Esophagus squamous epithelium (tissue), 5 donors: ENCODE measurements around the gene PITPNM3. TPM values are rescaled to one million over a fixed set of nuclear protein-coding genes. Genes with fewer than 3 reads are reported as not detected.

ENCODE experiments used
- DNase-seq: peaks from one replicate; lab custom pipeline; 2025; lab: John Stamatoyannopoulos, UW
- H3K27ac ChIP-seq, 4 donors: fragments of 200-600 bp; sonication (generic); one replicate each; pipeline ENCODE4 v1.5.1; 2016 to 2019; ENCODE audit warnings: mild to moderate bottlenecking in 1 of 4
- H3K27me3 ChIP-seq, 4 donors: fragments of 200-600 bp; sonication (generic); 1 replicate in 3 of 4; 2 replicates in 1 of 4; pipeline versions ENCODE4 v1.5.1 to v1.6.0; 2017 to 2021; ENCODE audit warnings: antibody characterized with exemption in 1 of 4
- H3K36me3 ChIP-seq, 3 donors: fragments of 200-600 bp; sonication (generic); one replicate each; pipeline ENCODE4 v1.5.1; 2016 to 2019
- H3K4me1 ChIP-seq, 3 donors: fragments of 200-600 bp; sonication (generic); one replicate each; pipeline ENCODE4 v1.5.1; 2017 to 2019
- H3K4me3 ChIP-seq, 4 donors: fragments of 200-600 bp; sonication (generic); 1 replicate in 3 of 4; 2 replicates in 1 of 4; pipeline ENCODE4 v1.5.1; 2016 to 2019; ENCODE audit warnings: mild to moderate bottlenecking in 2 of 4, moderate library complexity in 1 of 4
- H3K9me3 ChIP-seq, 3 donors: fragments of 200-600 bp; sonication (generic); one replicate each; pipeline ENCODE4 v1.5.1; 2016 to 2019
- CTCF ChIP-seq, 6 experiments: fragments of 450-650 bp in 4 of 6; fragments of 200-600 bp in 2 of 6; sonication (generic) in 2 of 6; IDR thresholded peaks; one replicate each; pipeline ENCODE4 v1.5.1; 2016 to 2019; ENCODE audit warnings: antibody characterized with exemption in 6 of 6, mild to moderate bottlenecking in 4 of 6, moderate library complexity in 4 of 6
- POLR2A ChIP-seq, 4 donors: fragments of 450-650 bp; IDR thresholded peaks; one replicate each; pipeline ENCODE4 v1.6.1; 2017; ENCODE audit warnings: antibody characterized with exemption in 4 of 4, mild to moderate bottlenecking in 4 of 4, moderate library complexity in 3 of 4
- WGBS, 2 donors: methylation state at CpG; one replicate each; pipeline ENCODE4 v1.1.5; 2018; 5-methylcytosine and 5-hydroxymethylcytosine counted together
- intact Hi-C: fragments of 100-400 bp; cut with DNase I; formaldehyde crosslinking; loops from one replicate; pipeline ENCODE4 v1.15.0; 2022
- total RNA-seq, 4 donors: library from RNA; depleted of rRNA; stranded (reverse); fragments of >200 nt; gene quantifications; one replicate each; pipeline ENCODE4 v1.1.0, GENCODE V29; 2016
- donor health status: DM: yes; HTN: yes; CAD: no.

Gene PITPNM3
- total RNA-seq, 4 donors from 2014 or later = 14.0 to 33.4 (median 21.5) TPM

- H3K4me3 ChIP-seq = no peak overlapping the region
- no peaks in the 10 kb centered on the region for H3K36me3 ChIP-seq
- H3K27ac ChIP-seq = peak overlapping the region in 2 of 4 donors; percentile 5 to 43
- peaks cover 17 to 50% (median 21%) of the 10 kb centered on the region in 3 donors for H3K4me1 ChIP-seq
- H3K9me3 ChIP-seq = no peaks in the 10 kb centered on the region
- peaks cover 0 to 28% (median 0%) of the 10 kb centered on the region in 4 donors for H3K27me3 ChIP-seq
- 29 to 76% methylated on average over 5 to 7 of the region's 11 CpGs for WGBS, 2 donors
- intact Hi-C loops = loop anchor here (10.0 kb wide), 1 partner anchor 86 kb away; the partner anchor contains the start of genes KIAA0753 and TXNDC17
- DNase-seq = no peak
- no peak for TF ChIP-seq CTCF (IDR thresholded peaks at IDR 0.05)
- TF ChIP-seq POLR2A (IDR thresholded peaks at IDR 0.05) = no peak
These were observed 2.8 kb upstream of the PITPNM3 start for GRCh38 chr17:6558932-6559752.

- TF ChIP-seq CTCF (IDR thresholded peaks at IDR 0.05) = no peak
- TF ChIP-seq POLR2A (IDR thresholded peaks at IDR 0.05) = no peak
- WGBS, 2 donors = 60 to 90% methylated on average over 2 to 3 of the region's 6 CpGs
- Histone ChIP-seq H3K4me3 (no peak overlapping the region), H3K36me3 (no peaks in the 10 kb centered on the region), H3K4me1 (peaks cover 21 to 58% (median 28%) of the 10 kb centered on the region in 3 donors), H3K9me3 (no peaks in the 10 kb centered on the region), H3K27ac (peak overlapping the region in 3 of 4 donors; percentile 7 to 96 (median 43)), H3K27me3 (peaks cover 0 to 28% (median 0%) of the 10 kb centered on the region in 4 donors)
- intact Hi-C loops = loop anchor here (10.0 kb wide), 1 partner anchor 87 kb away; the partner anchor contains the start of genes KIAA0753 and TXNDC17
- no peak for DNase-seq
These were observed 1.9 kb upstream of the PITPNM3 start for GRCh38 chr17:6558276-6558675.

GRCh38 chr17:6557040-6557438 lies 684 bp upstream of the PITPNM3 start:
- 27 to 56% methylated on average over 7 to 9 of the region's 9 CpGs for WGBS, 2 donors
- no peaks in the 10 kb centered on the region for H3K36me3 ChIP-seq
- no peaks in the 10 kb centered on the region for H3K9me3 ChIP-seq
- H3K27me3 ChIP-seq = peaks cover 0 to 28% (median 0%) of the 10 kb centered on the region in 4 donors
- H3K4me3 ChIP-seq = peak overlapping the region; percentile 60 to 90 (median 86)
- intact Hi-C loops = loop anchor here (10.0 kb wide), 1 partner anchor 88 kb away; the partner anchor contains the start of genes KIAA0753 and TXNDC17
- H3K27ac ChIP-seq = peak overlapping the region; percentile 68 to 97 (median 92)
- TF ChIP-seq POLR2A (IDR thresholded peaks at IDR 0.05) = no peak
- no peak for TF ChIP-seq CTCF (IDR thresholded peaks at IDR 0.05)
- H3K4me1 ChIP-seq = peaks cover 33 to 71% (median 34%) of the 10 kb centered on the region in 3 donors
- no peak for DNase-seq

- DNase-seq = no peak
- WGBS, 2 donors = no CpG with 5 or more reads among the region's 56 CpGs
- no peak for TF ChIP-seq CTCF (IDR thresholded peaks at IDR 0.05)
- peak in 2 of 4 donors; percentile 24 to 26 for TF ChIP-seq POLR2A (IDR thresholded peaks at IDR 0.05)
- intact Hi-C loops = loop anchor here (10.0 kb wide), 1 partner anchor 89 kb away; the partner anchor contains the start of genes KIAA0753 and TXNDC17
- no peaks in the 10 kb centered on the region for H3K36me3 ChIP-seq
- H3K4me3 ChIP-seq = peak overlapping the region; percentile 60 to 90 (median 86)
- peaks cover 37 to 86% (median 46%) of the 10 kb centered on the region in 3 donors for H3K4me1 ChIP-seq
- H3K27me3 ChIP-seq = peaks cover 0 to 28% (median 0%) of the 10 kb centered on the region in 4 donors
- H3K27ac ChIP-seq = peak overlapping the region; percentile 87 to 97 (median 94)
- H3K9me3 ChIP-seq = no peaks in the 10 kb centered on the region
These were observed 829 bp downstream of the PITPNM3 start for GRCh38 chr17:6555331-6556120.
